ENCODE data around the gene CLDN3. TPM values are rescaled to one million over a fixed set of nuclear protein-coding genes. Genes with fewer than 3 reads are reported as not detected.
A peak's percentile ranks its signal among the peaks of the same experiment; 100 is the strongest.
"Not testable (repeated sequence)": the region's sequence is repeated elsewhere in the genome, so short reads cannot be mapped to it uniquely, and the experiment has no call there.

CLDN3 gene
- total RNA-seq, 3 donors from 2014 or later (not counting 1 experiment from before 2014, with no cell fraction given), result not detected

DNA sequence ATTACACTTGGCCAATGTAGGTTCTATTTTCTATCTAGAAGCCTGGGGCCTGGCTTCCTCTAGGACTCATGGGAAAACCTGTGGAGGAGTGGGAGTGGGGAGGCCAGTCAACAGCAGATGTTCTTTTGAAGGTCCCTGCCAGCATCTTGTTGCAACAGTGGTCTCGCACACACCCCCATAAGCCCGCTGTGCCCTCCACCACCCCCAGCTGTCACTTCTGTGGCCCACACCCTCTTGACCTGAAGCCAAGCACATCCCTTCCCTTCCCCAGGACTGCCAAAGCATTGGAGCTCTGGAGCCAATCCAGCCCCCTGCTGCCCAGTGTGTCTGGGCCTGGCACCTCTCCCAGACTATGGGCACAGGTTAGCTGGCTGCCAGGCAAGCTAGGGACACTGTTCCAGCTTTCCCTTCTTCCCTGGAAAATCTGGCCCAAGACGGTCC, 48.7 kb downstream of the CLDN3 start:
- no peaks in the 10 kb centered on the region for H3K36me3 Mint-ChIP-seq
- H3K27me3 Mint-ChIP-seq (ENCODE audit: low read depth in 2 of 2), result peaks cover 0 to 5% of the 10 kb centered on the region in 2 donors
- Histone ChIP-seq H3K27me3 (ENCODE audit: control insufficient read depth, insufficient read depth, low read length) (no peaks in the 10 kb centered on the region), H3K4me3 (ENCODE audit: low read length) (no peak overlapping the region), H3K36me3 (ENCODE audit: control insufficient read depth, insufficient read depth, low read length) (no peaks in the 10 kb centered on the region), H3K9me3 (ENCODE audit: control insufficient read depth, insufficient read depth, low read length) (no peaks in the 10 kb centered on the region), H3K27ac (ENCODE audit: low read length) (no peak overlapping the region), H3K4me1 (ENCODE audit: control insufficient read depth, insufficient read depth, low read length) (peaks cover 33% of the 10 kb centered on the region)
- H3K4me1 Mint-ChIP-seq, result peaks cover 22 to 30% of the 10 kb centered on the region in 2 donors
- intact Hi-C loops (cut with micrococcal nuclease), result no loop called here
- H3K27ac Mint-ChIP-seq, result no peak overlapping the region
- ATAC-seq (no peak), DNase-seq (no peak)
- WGBS (ENCODE audit: insufficient coverage), result 98% methylated on average over 3 of the region's 3 CpGs
- H3K9me3 Mint-ChIP-seq, result no peaks in the 10 kb centered on the region
- H3K4me3 Mint-ChIP-seq, result peak overlapping the region; percentile 67
- TF ChIP-seq CTCF (IDR thresholded peaks at IDR 0.05), result no peak

- ATAC-seq; H3K36me3 ChIP-seq (ENCODE audit: control insufficient read depth, insufficient read depth, low read length); H3K9me3 ChIP-seq (ENCODE audit: control insufficient read depth, insufficient read depth, low read length); H3K9me3 Mint-ChIP-seq; H3K27ac ChIP-seq (ENCODE audit: low read length); H3K36me3 Mint-ChIP-seq; H3K27me3 ChIP-seq (ENCODE audit: control insufficient read depth, insufficient read depth, low read length); intact Hi-C loops (cut with micrococcal nuclease); DNase-seq; H3K27me3 Mint-ChIP-seq (ENCODE audit: low read depth in 2 of 2); H3K4me3 ChIP-seq (ENCODE audit: low read length): not testable (repeated sequence)
- peak overlapping the region; percentile 83 for H3K4me3 Mint-ChIP-seq
- H3K4me1 Mint-ChIP-seq, result peaks cover 24 to 31% of the 10 kb centered on the region in 2 donors
- H3K4me1 ChIP-seq (ENCODE audit: control insufficient read depth, insufficient read depth, low read length), result peaks cover 42% of the 10 kb centered on the region
- peak overlapping the region; percentile 26 to 28 for H3K27ac Mint-ChIP-seq
- 85% methylated on average over 8 of the region's 9 CpGs for WGBS (ENCODE audit: insufficient coverage)
Observed at GRCh38 chr7:73720443-73720842, 49.6 kb downstream of the CLDN3 start.

DNA sequence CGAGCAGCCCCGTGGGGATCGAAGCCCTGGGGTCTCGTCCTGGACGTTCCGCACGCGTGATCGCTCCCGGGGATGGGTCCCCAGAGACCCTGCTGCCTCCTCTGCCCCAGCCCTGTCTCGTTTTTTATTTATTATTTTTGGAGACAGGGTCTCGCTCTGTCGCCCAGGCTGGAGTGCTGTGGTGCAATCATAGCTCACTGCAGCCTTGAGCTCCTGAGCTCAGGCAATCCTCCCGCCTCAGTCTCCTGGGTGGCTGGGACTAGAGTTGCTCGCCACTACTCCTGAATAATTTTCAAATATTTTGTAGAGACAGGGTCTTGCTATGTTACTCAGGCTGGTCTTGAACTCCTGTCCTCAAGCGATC, 50.3 kb downstream of the CLDN3 start:
- 11% methylated on average over 16 of the region's 16 CpGs for WGBS (ENCODE audit: insufficient coverage)
- peak overlapping the region; percentile 83 for H3K4me3 Mint-ChIP-seq
- intact Hi-C loops (cut with micrococcal nuclease), result loop anchor here (2.0 to 5.0 kb wide), 2 partner anchors 19 to 37 kb away; partner anchors contain the start of genes ABHD11, BUD23 and DNAJC30
- no peaks in the 10 kb centered on the region for H3K9me3 ChIP-seq (ENCODE audit: control insufficient read depth, insufficient read depth, low read length)
- peak overlapping the region; percentile 26 to 28 for H3K27ac Mint-ChIP-seq
- H3K4me1 ChIP-seq (ENCODE audit: control insufficient read depth, insufficient read depth, low read length), result peaks cover 42% of the 10 kb centered on the region
- H3K36me3 Mint-ChIP-seq, result no peaks in the 10 kb centered on the region
- H3K27ac ChIP-seq (ENCODE audit: low read length), result no peak overlapping the region
- no peaks in the 10 kb centered on the region for H3K36me3 ChIP-seq (ENCODE audit: control insufficient read depth, insufficient read depth, low read length)
- no peak overlapping the region for H3K4me3 ChIP-seq (ENCODE audit: low read length)
- H3K27me3 ChIP-seq (ENCODE audit: control insufficient read depth, insufficient read depth, low read length), result no peaks in the 10 kb centered on the region
- no peak for DNase-seq
- peaks cover 0 to 3% of the 10 kb centered on the region in 2 donors for H3K27me3 Mint-ChIP-seq (ENCODE audit: low read depth in 2 of 2)
- no peak for ATAC-seq
- no peak for TF ChIP-seq CTCF (IDR thresholded peaks at IDR 0.05)
- peaks cover 24 to 31% of the 10 kb centered on the region in 2 donors for H3K4me1 Mint-ChIP-seq
- H3K9me3 Mint-ChIP-seq, result no peaks in the 10 kb centered on the region

Other genes starting within 250 kb of the CLDN3 start
- 10 to 100 TPM; 50.1 to 61.9 (median 59.9) TPM for gene BAZ1B, start 248.0 kb downstream of the CLDN3 start, total RNA-seq
- 100 to 1,000 TPM; 109 to 131 (median 120) TPM for gene BCL7B, start 212.6 kb downstream of the CLDN3 start, total RNA-seq
- 10 to 100 TPM; 15.1 to 18.5 (median 17.6) TPM for gene TBL2, start 191.7 kb downstream of the CLDN3 start, total RNA-seq
- not detected for gene MLXIPL, start 145.7 kb downstream of the CLDN3 start, total RNA-seq
- under 1 TPM; 0.40 to 0.83 (median 0.48) TPM for gene VPS37D, start 102.4 kb downstream of the CLDN3 start, total RNA-seq
- 1 to 10 TPM; 8.7 to 9.9 (median 9.3) TPM for gene DNAJC30, start 86.8 kb downstream of the CLDN3 start, total RNA-seq
- 100 to 1,000 TPM in 1 of 3 donors, 10 to 100 TPM in 2; 93.1 to 101 (median 94.2) TPM for gene BUD23, start 86.7 kb downstream of the CLDN3 start, total RNA-seq
- gene STX1A, start 50.6 kb downstream of the CLDN3 start, total RNA-seq, result 10 to 100 TPM; 13.2 to 20.4 (median 14.7) TPM
- 10 to 100 TPM; 14.7 to 23.7 (median 20.0) TPM for gene ABHD11, start 31.5 kb downstream of the CLDN3 start, total RNA-seq
- gene CLDN4, start 60.7 kb upstream of the CLDN3 start, total RNA-seq, result under 1 TPM; 0.09 to 0.30 (median 0.20) TPM
- gene METTL27, start 72.2 kb upstream of the CLDN3 start, total RNA-seq, result 1 to 10 TPM in 1 of 3 donors, not detected in 2; 1.2 TPM
- not detected for gene TMEM270, start 90.9 kb upstream of the CLDN3 start, total RNA-seq